H1 (cell line): ENCODE data around the gene AP3D1. TPM values are rescaled to one million over a fixed set of nuclear protein-coding genes. Genes with fewer than 3 reads are reported as not detected.

Source experiments
- CTCF ChIA-PET: fragments of 300-600 bp; sonication (Branson Sonifier 250); formaldehyde crosslinking; loops from one replicate; lab custom pipeline; 2021; ENCODE audit not compliant: partially characterized antibody; lab: Charles Lee
- POLR2A ChIA-PET: fragments of 300-600 bp; sonication (Branson Sonifier 250); formaldehyde crosslinking; loops from one replicate; lab custom pipeline; 2021; ENCODE audit warnings: inconsistent platforms; ENCODE audit not compliant: partially characterized antibody; lab: Charles Lee
- DNase-seq, 2 experiments: peaks; one replicate each; pipeline versions ENCODE4 v3.0.0 to v3.0.0-alpha.2; 2010 to 2022; ENCODE audit warnings: low spot score in 2 of 2, low read depth in 1 of 2, mixed read lengths in 1 of 2
- FAIRE-seq: peaks from 2 replicates; lab custom pipeline; 2011; peaks lifted over from hg19 to GRCh38; lab: Jason Lieb, UNC
- H2AFZ ChIP-seq: 2 replicates; pipeline ENCODE4 v1.8.1; 2012; ENCODE audit warnings: low read length, inconsistent platforms
- H2AK5ac ChIP-seq: 2 replicates; pipeline ENCODE4 v1.6.1; 2013; ENCODE audit warnings: low read depth, low read length
- H2BK120ac ChIP-seq: replicated peaks from 2 replicates; pipeline ENCODE3; 2013; ENCODE audit warnings: low read depth, low read length, inconsistent platforms
- H2BK12ac ChIP-seq: 2 replicates; pipeline ENCODE4 v1.6.1; 2013; ENCODE audit warnings: low read depth, low read length
- H2BK15ac ChIP-seq: 2 replicates; pipeline ENCODE4 v1.6.1; 2013; ENCODE audit warnings: low read length
- H2BK20ac ChIP-seq: 2 replicates; pipeline ENCODE4 v1.6.1; 2013; ENCODE audit warnings: low read length
- H2BK5ac ChIP-seq: 2 replicates; pipeline ENCODE4 v1.6.1; 2013; ENCODE audit warnings: low read depth, low read length
- H3K14ac ChIP-seq: 2 replicates; pipeline ENCODE4 v1.6.1; 2013; ENCODE audit warnings: inconsistent platforms; ENCODE audit not compliant: insufficient read length
- H3K18ac ChIP-seq: 2 replicates; pipeline ENCODE4 v1.6.1; 2013; ENCODE audit warnings: low read length; ENCODE audit errors: extremely low read depth
- H3K23ac ChIP-seq: 2 replicates; pipeline ENCODE4 v1.6.1; 2013; ENCODE audit warnings: inconsistent platforms; ENCODE audit not compliant: insufficient read length
- H3K23me2 ChIP-seq: 2 replicates; pipeline ENCODE4 v1.6.1; 2013; ENCODE audit warnings: low read depth, low read length
- H3K27ac ChIP-seq: 2 replicates; pipeline ENCODE4 v1.6.1; 2011; ENCODE audit warnings: low read depth, low read length, inconsistent platforms
- H3K27me3 ChIP-seq, 4 experiments: replicated peaks in 1 of 4; 1 replicate in 1 of 4; 2 replicates in 3 of 4; pipeline versions ENCODE4 v1.6.1 to v1.8.1; 2011 to 2013; ENCODE audit warnings: low read length in 3 of 4, mild to moderate bottlenecking in 3 of 4, inconsistent platforms in 2 of 4, mixed read lengths in 2 of 4, moderate library complexity in 1 of 4; ENCODE audit not compliant: control insufficient read depth in 3 of 4, insufficient read depth in 3 of 4; ENCODE audit errors: extremely low read depth in 1 of 4
- H3K36me3 ChIP-seq, 4 experiments: 2 replicates each; pipeline versions ENCODE4 v1.6.1 to v1.8.1; 2011 to 2013; ENCODE audit warnings: mild to moderate bottlenecking in 4 of 4, low read length in 3 of 4, moderate library complexity in 2 of 4, control low read depth in 1 of 4, inconsistent platforms in 1 of 4; ENCODE audit not compliant: insufficient read depth in 4 of 4, control insufficient read depth in 2 of 4
- H3K4ac ChIP-seq: replicated peaks from 2 replicates; pipeline ENCODE3; 2013; ENCODE audit warnings: low read length, low read depth, mixed read lengths, inconsistent platforms; ENCODE audit not compliant: insufficient read length
- H3K4me1 ChIP-seq, 4 experiments: replicated peaks in 1 of 4; 1 replicate in 1 of 4; 2 replicates in 3 of 4; pipeline versions ENCODE4 v1.6.1 to v1.8.1; 2011 to 2013; ENCODE audit warnings: low read length in 3 of 4, inconsistent platforms in 2 of 4, mixed read lengths in 1 of 4; ENCODE audit not compliant: insufficient read depth in 4 of 4, control insufficient read depth in 3 of 4
- H3K4me2 ChIP-seq, 2 experiments: 2 replicates each; pipeline versions ENCODE4 v1.6.1 to v1.8.1; 2011 to 2013; ENCODE audit warnings: low read depth in 2 of 2, low read length in 2 of 2, control low read depth in 1 of 2, inconsistent platforms in 1 of 2, mild to moderate bottlenecking in 1 of 2; ENCODE audit not compliant: insufficient read depth in 1 of 2
- H3K4me3 ChIP-seq, 4 experiments: fragments of 200-600, 300-600 bp in 1 of 4; sonication (generic), shearing (Covaris generic), sonication (Bioruptor Twin) in 1 of 4; 2 replicates each; pipeline versions ENCODE4 v1.5.1 to v1.8.1; 2011 to 2016; ENCODE audit warnings: low read length in 4 of 4, low read depth in 3 of 4, control low read depth in 2 of 4, inconsistent platforms in 2 of 4, mild to moderate bottlenecking in 2 of 4, mixed read lengths in 1 of 4, moderate library complexity in 1 of 4; ENCODE audit not compliant: insufficient read depth in 2 of 4; ENCODE audit errors: extremely low read depth in 1 of 4
- H3K56ac ChIP-seq: replicated peaks from 2 replicates; pipeline ENCODE3; 2013; ENCODE audit warnings: low read depth, mild to moderate bottlenecking, mixed read lengths, low read length, inconsistent platforms; ENCODE audit not compliant: insufficient read length
- H3K79me1 ChIP-seq: 2 replicates; pipeline ENCODE4 v1.6.1; 2013; ENCODE audit warnings: low read depth, low read length, control low read depth
- H3K79me2 ChIP-seq, 2 experiments: 2 replicates each; pipeline versions ENCODE4 v1.6.1 to v1.8.1; 2012 to 2013; ENCODE audit warnings: low read length in 2 of 2, mild to moderate bottlenecking in 2 of 2, inconsistent platforms in 1 of 2; ENCODE audit not compliant: insufficient read depth in 2 of 2, control insufficient read depth in 1 of 2
- H3K9ac ChIP-seq, 4 experiments: replicated peaks in 1 of 4; 1 replicate in 1 of 4; 2 replicates in 3 of 4; pipeline versions ENCODE4 v1.6.1 to v1.8.1; 2011 to 2013; ENCODE audit warnings: low read depth in 3 of 4, low read length in 3 of 4, control low read depth in 2 of 4, mild to moderate bottlenecking in 2 of 4, moderate library complexity in 2 of 4, inconsistent platforms in 1 of 4; ENCODE audit errors: extremely low read depth in 1 of 4
- H3K9me3 ChIP-seq, 2 experiments: 2 replicates each; pipeline versions ENCODE4 v1.6.1 to v1.8.1; 2012 to 2013; ENCODE audit warnings: mild to moderate bottlenecking in 2 of 2, moderate library complexity in 2 of 2, control low read depth in 1 of 2, inconsistent platforms in 1 of 2, low read depth in 1 of 2, low read length in 1 of 2, mixed read lengths in 1 of 2; ENCODE audit not compliant: insufficient read depth in 2 of 2
- H4K20me1 ChIP-seq, 2 experiments: replicated peaks in 1 of 2; 2 replicates each; pipeline versions ENCODE3 to v1.8.1; 2011 to 2013; ENCODE audit warnings: inconsistent platforms in 2 of 2, low read length in 2 of 2, mild to moderate bottlenecking in 1 of 2; ENCODE audit not compliant: insufficient read depth in 2 of 2, control insufficient read depth in 1 of 2
- H4K5ac ChIP-seq: 2 replicates; pipeline ENCODE4 v1.6.1; 2013; ENCODE audit warnings: low read length, low read depth, mixed read lengths, inconsistent platforms; ENCODE audit not compliant: insufficient read length
- H4K8ac ChIP-seq: 2 replicates; pipeline ENCODE4 v1.8.0; 2013; ENCODE audit warnings: mild to moderate bottlenecking, moderate library complexity, low read length, inconsistent platforms; ENCODE audit not compliant: insufficient read depth; ENCODE audit errors: extremely low read depth
- H4K91ac ChIP-seq: replicated peaks from 2 replicates; pipeline ENCODE3; 2013; ENCODE audit warnings: low read length, mixed read lengths, inconsistent platforms; ENCODE audit not compliant: insufficient read length
- ATF2 ChIP-seq: IDR thresholded peaks from 2 replicates; pipeline ENCODE4 v1.6.1; 2012; ENCODE audit warnings: low read length, inconsistent platforms
- CEBPB ChIP-seq: IDR thresholded peaks from 2 replicates; pipeline ENCODE4 v1.6.1; 2012; ENCODE audit warnings: low read depth, low read length
- CHD2 ChIP-seq: IDR thresholded peaks from 2 replicates; pipeline ENCODE4 v1.6.1; 2012; ENCODE audit warnings: low read length, improper control_type of control experiment
- CREB1 ChIP-seq: IDR thresholded peaks from 2 replicates; pipeline ENCODE4 v1.6.1; 2012; ENCODE audit warnings: inconsistent platforms
- EGR1 ChIP-seq: IDR thresholded peaks from 2 replicates; pipeline ENCODE4 v1.6.1; 2011; ENCODE audit warnings: low read depth, low read length, borderline replicate concordance
- RNF2 ChIP-seq: fragments of 200-900, 300-1000 bp; sonication (generic); IDR thresholded peaks from 2 replicates; pipeline ENCODE4 v1.7.1; 2016; ENCODE audit warnings: borderline replicate concordance, low read depth, mild to moderate bottlenecking, antibody characterized with exemption, low read length; ENCODE audit not compliant: poor library complexity, severe bottlenecking; ENCODE audit errors: missing control alignments
- SIN3A ChIP-seq, 2 experiments: IDR thresholded peaks in 1 of 2; conservative IDR thresholded peaks in 1 of 2; 2 replicates each; pipeline ENCODE4 v1.6.1; 2011 to 2012; ENCODE audit warnings: low read length in 2 of 2, improper control_type of control experiment in 1 of 2, low read depth in 1 of 2, mild to moderate bottlenecking in 1 of 2
- SP2 ChIP-seq: IDR thresholded peaks from 2 replicates; pipeline ENCODE4 v1.6.1; 2012; ENCODE audit warnings: mild to moderate bottlenecking, low read length, inconsistent platforms
- SP4 ChIP-seq: IDR thresholded peaks from 2 replicates; pipeline ENCODE4 v1.6.1; 2012; ENCODE audit warnings: low read length, inconsistent platforms
- TEAD4 ChIP-seq: IDR thresholded peaks from 2 replicates; pipeline ENCODE4 v1.6.1; 2012; ENCODE audit warnings: low read depth, low read length, inconsistent platforms, mixed read lengths
- YY1 ChIP-seq: IDR thresholded peaks from 2 replicates; pipeline ENCODE4 v1.6.1; 2011; ENCODE audit warnings: low read depth, mild to moderate bottlenecking, low read length
- WGBS, 2 experiments: shearing (Covaris generic) in 1 of 2; methylation state at CpG; one replicate each; pipeline versions ENCODE4 v1.1.6 to v1.1.7; 2013 to 2015; ENCODE audit warnings: low lambda C conversion rate in 2 of 2, mixed read lengths in 2 of 2, inconsistent platforms in 1 of 2, low coverage in 1 of 2, missing lambda C conversion rate in 1 of 2; ENCODE audit not compliant: insufficient replicate concordance in 2 of 2, insufficient coverage in 1 of 2, insufficient read length in 1 of 2; ENCODE audit errors: extremely low coverage in 1 of 2, missing lambda C conversion rate in 1 of 2; 5-methylcytosine and 5-hydroxymethylcytosine counted together
- polyA plus RNA-seq, 7 experiments: library from polyadenylated mRNA; depleted of rRNA in 3 of 7; stranded (reverse) in 5 of 7; unstranded in 2 of 7; fragments of >200 nt in 5 of 7; fragments of 200-250 nt in 2 of 7; gene quantifications; 1 replicate in 5 of 7; 2 replicates in 1 of 7; 4 replicates in 1 of 7; pipeline versions ENCODE4 v1.2.1 to v1.2.3, GENCODE V29; 2011 to 2013; ENCODE audit warnings: missing spikeins in 2 of 7, mixed read lengths in 2 of 7
- total RNA-seq: library from RNA; stranded (reverse); fragmentation: NEBNext Ultra II Directional; extraction: Animal tissue kit (Norgen Biotek cat#: 25700); gene quantifications from 2 replicates; pipeline ENCODE4 v1.2.1, GENCODE V29; 2021

Gene AP3D1
- total and polyA plus RNA-seq, 2 of the 8 experiments (the other 6 are each of a cell fraction or from before 2014, with no cell fraction given): 161 to 174 TPM

GRCh38 chr19:2129486-2129885 lies 21.9 kb downstream of the AP3D1 start:
- H3K27me3 ChIP-seq: no peaks in the 10 kb centered on the region
- H3K9me3 ChIP-seq: no peaks in the 10 kb centered on the region
- H2BK12ac ChIP-seq: no peak overlapping the region
- POLR2A ChIA-PET: interaction anchor here (0.6 to 1.7 kb wide), 4 partner anchors 21 to 124 kb away, joined by 3 to 5 read pairs (median 3); no protein-coding TSS in a partner anchor
- H3K56ac ChIP-seq: no peak overlapping the region
- H2BK5ac ChIP-seq: no peak overlapping the region
- H3K36me3 ChIP-seq: peaks cover 8 to 58% (median 31%) of the 10 kb centered on the region in 4 experiments; a peak in 7 of 8 replicates
- H4K8ac ChIP-seq: peak overlapping the region; percentile 88
- no peak overlapping the region for H3K27ac ChIP-seq
- H2BK120ac ChIP-seq: no peak overlapping the region
- no peak overlapping the region for H2BK20ac ChIP-seq
- no peak overlapping the region for H3K9ac ChIP-seq
- H3K18ac ChIP-seq: no peak overlapping the region
- H4K20me1 ChIP-seq: peaks cover 17 to 32% of the 10 kb centered on the region in 2 experiments
- peaks cover 10% of the 10 kb centered on the region for H3K79me1 ChIP-seq
- H4K5ac ChIP-seq: no peak overlapping the region
- CTCF ChIA-PET: interaction anchor here (0.9 to 1.4 kb wide), 5 partner anchors 8 to 109 kb away, joined by 3 to 4 read pairs (median 3); no protein-coding TSS in a partner anchor
- no peak overlapping the region for H3K4me2 ChIP-seq
- WGBS, 2 experiments: 96% methylated on average over 11 of the region's 11 CpGs; no CpG with 5 or more reads in 1 of the 2 experiments
- no peak overlapping the region for H4K91ac ChIP-seq
- H3K4me3 ChIP-seq: no peak overlapping the region
- FAIRE-seq (no peak), DNase-seq (no peak)
- no peak overlapping the region for H3K23ac ChIP-seq
- TF ChIP-seq CHD2 (no peak), ATF2 (no peak), EGR1 (no peak), SP4 (no peak), TEAD4 (no peak), CEBPB (no peak), YY1 (no peak), RNF2 (no peak), CREB1 (no peak), SIN3A (conservative IDR thresholded peaks at IDR 0.05 in 1 of 2, IDR thresholded peaks at IDR 0.05 in 1 of 2; ENCODE audit: low read depth in 1 of 2, low read length in 2 of 2) (no peak), SP2 (no peak)
- H3K14ac ChIP-seq: no peak overlapping the region
- H2BK15ac ChIP-seq: no peak overlapping the region
- H3K79me2 ChIP-seq: peaks cover 0 to 21% of the 10 kb centered on the region in 2 experiments; a peak in 2 of 4 replicates
- H3K4me1 ChIP-seq: no peaks in the 10 kb centered on the region
- no peaks in the 10 kb centered on the region for H3K23me2 ChIP-seq
- no peak overlapping the region for H2AK5ac ChIP-seq
- H3K4ac ChIP-seq: no peak overlapping the region
- no peak overlapping the region for H2AFZ ChIP-seq
